HG03571 (cell line): Measurements from ENCODE around the gene LAX1.
"Not testable (repeated sequence)": the region's sequence is repeated elsewhere in the genome, so short reads cannot be mapped to it uniquely, and the experiment has no call there.

Source experiments
- ATAC-seq: cut with Tn5 transposase; IDR thresholded peaks from one replicate; pipeline ENCODE4 v1.9.1; 2021; ENCODE audit not compliant: unreplicated experiment

Gene LAX1

GRCh38 chr1:203768256-203768655 lies 3.3 kb downstream of the LAX1 start:
- no peak for ATAC-seq

- no peak for ATAC-seq
These were observed 4.7 kb downstream of the LAX1 start for GRCh38 chr1:203769505-203770343.

GRCh38 chr1:203771901-203772301 lies 6.9 kb downstream of the LAX1 start:
- ATAC-seq = no peak

DNA sequence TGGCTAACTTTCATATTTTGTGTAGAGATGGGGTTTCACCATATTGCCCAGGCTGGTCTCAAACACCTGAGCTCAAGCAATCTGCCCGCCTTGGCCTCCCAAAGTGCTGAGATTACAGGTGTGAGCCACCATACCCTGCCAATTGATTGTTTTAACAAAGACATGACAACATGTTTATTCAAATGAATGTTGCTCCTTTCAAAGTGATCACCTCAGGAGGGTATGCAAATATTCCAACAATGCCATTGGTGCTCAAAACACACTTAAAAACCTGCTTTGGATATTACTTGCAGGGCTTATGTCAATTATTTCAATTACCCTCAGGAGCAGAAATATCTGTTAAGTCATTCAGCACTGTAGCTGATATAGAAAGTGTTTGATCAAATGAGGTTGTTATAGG lies 7.9 kb downstream of the LAX1 start:
- ATAC-seq = no peak

GRCh38 chr1:203776636-203777035 lies 11.7 kb downstream of the LAX1 start:
- no peak for ATAC-seq

DNA sequence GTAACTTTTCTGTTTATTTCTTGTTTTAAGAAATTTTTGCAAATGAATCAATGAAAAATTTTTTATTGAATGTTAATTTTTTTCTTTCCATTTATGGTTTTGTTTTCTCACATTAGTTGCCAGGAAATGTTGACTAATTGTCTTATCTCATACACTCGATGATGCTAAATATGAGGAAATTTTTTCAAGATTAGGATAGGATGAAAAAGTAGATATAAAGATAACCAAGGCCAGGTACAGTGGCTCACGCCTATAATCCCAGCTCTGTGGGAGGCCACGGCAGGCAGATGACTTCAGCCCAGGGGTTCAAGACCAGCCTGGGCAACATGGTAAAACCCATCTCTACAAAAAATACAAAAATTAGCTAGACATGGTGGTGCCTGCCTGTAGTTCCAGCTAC lies 12.6 kb downstream of the LAX1 start:
- ATAC-seq = no peak

DNA sequence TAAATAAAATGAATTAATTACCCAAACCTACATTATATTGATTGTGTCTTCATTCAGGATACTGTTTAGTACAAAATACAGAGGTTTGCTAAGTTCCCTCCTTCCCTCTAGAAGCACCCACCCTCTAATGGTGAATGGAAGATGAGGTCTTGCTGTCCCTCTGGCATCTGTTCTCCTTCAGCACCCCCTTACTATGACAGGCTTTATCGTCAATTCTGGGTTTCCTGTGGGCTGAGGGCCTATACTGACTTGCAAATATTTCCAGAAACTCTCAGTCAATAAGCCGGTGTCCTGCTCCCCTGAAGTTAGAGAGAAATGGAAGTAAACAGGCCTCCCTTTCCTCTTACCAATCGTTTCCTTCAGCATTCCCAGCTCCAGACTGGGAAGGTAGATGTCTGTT lies 13.2 kb downstream of the LAX1 start:
- ATAC-seq = no peak

DNA sequence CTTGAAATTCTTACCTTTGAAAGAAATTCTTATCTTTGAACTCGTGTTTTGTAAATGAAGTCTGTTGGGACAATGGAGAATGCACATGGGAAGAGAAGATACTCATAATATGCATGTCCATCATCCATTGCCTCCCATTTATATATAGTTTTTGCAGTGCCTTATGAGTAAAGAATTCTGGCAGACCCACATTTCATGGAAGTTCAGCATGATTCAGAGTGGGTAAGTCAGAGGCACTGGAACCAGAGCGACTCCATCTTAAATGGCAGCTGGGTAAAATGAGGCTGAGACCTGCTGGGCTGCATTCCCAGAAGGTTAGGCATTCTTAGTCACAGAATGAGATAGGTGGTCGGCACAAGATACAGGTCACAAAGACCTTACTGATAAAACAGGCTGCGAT lies 13.8 kb downstream of the LAX1 start:
- no peak for ATAC-seq

DNA sequence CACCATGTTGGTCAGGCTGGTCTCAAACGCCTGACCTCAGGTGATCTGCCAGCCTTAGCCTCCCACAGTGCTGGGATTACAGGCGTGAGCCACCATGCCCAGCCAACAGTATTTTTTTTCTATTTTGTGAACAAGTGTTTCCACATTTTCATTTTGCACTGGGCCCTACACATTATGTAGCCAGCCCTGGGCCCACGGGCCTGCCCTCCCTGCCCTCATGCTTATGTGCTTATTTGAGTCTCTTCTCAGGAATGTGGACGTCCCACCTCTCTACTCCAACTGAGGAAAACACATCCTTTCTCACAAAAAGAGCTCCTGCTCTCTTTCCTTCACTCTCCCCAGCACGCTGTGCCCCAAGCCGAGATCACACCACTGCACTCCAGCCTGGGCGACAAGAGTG lies 17.0 kb downstream of the LAX1 start:
- no peak for ATAC-seq

DNA sequence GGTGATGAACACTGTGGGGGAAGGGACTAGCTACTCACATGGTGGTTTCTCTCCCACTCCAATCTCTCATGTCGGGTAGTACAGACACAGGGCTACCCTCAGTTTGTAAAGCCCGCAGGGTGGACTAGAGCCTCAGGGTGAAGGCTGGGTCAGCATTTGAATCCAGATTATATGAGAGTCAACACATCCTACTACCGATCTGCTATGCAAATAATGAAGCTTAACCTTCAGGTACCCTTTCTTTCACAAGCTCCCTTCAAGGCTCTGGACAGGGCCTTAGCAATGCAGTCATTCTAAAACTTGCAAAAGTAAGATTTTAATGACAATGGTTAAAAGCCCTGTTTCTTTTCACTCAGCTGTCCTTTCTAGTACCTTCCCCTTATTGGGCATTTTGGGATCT lies 25.0 kb downstream of the LAX1 start:
- ATAC-seq = no peak

DNA sequence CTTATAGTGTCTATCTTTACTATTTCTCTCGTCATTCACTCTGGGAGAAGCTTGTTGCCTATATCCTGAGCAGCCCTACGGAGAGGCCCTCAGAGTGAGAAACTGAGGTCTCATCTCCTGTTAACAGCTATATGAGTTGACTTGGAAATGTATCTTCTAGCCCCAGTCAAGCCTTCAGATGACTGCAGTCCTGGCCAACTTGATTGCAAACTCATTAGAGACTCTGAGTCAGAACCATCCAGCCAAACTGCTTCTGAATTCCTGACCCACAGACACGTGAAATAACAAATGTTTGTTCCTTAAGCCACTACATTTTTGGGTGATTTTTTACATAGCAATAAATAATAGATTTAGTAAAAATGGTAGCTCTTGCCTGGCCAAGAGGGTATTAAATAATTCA lies 26.5 kb downstream of the LAX1 start:
- ATAC-seq = no peak

- ATAC-seq = no peak
These were observed 27.5 kb downstream of the LAX1 start for GRCh38 chr1:203792486-203792885.

- ATAC-seq = not testable (repeated sequence)
These were observed 28.6 kb downstream of the LAX1 start for GRCh38 chr1:203793561-203793960.

DNA sequence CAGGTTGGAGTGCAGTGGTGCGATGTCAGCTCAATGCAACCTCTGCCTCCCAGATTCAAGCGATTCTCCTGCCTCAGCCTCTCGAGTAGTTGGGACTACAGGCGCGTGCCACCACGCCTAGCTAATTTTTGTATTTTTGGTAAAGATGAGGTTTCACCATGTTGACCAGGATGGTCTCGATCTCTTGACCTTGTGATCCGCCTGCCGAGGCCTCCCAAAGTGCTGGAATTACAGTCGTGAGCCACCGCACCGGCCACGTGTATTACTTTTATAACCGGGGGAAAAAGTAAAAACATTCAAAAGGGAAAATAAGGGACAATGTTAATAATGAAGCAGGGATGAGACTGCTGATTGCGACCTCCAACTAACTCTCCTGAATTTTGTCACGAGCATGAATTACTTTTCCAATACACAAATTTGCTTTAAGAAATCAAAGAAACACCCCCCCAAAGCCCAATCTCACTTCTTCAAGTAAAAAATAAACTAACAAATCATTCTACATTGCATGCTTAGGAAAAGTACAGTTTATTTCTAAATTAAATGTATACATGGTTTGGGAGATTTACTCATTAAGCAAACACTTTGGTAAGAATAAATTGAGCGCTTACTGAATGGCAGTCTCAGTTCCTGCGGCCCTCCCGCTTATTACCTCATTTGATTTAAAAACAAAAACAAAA lies 29.9 kb downstream of the LAX1 start:
- no peak for ATAC-seq

DNA sequence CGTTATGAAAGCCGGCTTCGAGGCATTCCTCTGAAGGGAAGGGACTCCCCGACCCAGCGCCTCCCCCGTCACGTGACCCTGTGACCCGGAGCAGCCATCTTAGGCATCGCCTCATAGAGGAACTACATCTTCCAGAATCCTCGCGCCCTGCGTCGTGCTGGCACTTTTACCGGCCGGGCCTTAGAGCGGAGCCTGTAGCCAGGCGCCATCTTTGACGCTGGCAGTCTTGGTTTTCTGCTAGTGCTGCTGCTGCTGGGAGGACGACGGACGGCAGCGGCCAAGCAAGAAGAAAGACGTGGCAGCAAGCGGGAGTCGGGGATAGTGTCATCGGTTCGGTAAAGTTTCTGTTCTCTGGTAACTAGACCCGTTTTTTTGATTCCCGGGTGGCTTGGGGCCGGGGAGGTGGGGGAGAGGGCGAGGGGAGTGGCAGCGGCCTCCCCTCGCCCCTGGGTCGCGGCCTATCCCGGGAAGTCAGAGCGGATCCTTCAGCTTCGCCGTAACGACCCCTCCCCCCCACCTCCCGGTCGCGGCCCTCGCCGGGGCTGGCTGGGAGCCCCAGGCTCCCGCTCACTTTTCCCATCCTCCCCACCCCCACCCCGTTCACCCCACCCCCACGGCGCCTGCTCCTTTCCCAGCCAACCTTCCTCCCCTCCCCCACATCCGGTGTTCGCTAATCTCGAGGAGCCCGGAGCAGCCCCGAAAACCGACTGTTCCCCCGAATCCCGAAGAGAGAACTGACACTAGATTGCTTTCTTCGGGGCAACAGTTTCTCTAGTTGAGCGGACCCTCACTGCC lies 30.7 kb downstream of the LAX1 start, which contains the start of the genes ZBED6 and ZC3H11A:
ZBED6 (plus strand) TSS at position 183 of the 795 bp plus-strand sequence. CDS start 1,900 bp downstream, outside the sequence.
ZC3H11A (plus strand) TSS at position 183 of the 795 bp plus-strand sequence. CDS start 21,448 bp downstream, outside the sequence.
- ATAC-seq = peak; percentile 94

DNA sequence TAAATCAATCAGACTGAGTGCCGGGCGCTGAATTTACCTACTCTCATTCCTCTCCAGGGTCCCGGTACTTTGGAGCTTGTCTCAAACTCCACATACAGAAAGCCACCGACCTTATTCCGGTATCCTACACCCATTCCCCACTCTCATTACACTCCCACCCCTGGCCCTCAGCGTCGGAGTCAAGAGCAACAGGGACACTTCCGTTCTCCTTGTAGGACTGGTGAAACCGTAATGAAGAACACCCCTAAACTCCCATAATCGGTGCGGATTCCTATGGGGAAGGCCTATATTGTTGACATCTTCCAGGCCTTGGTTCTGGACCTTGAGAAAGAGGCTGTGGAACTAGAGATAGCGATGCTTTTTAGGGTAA lies 31.2 kb downstream of the LAX1 start:
- ATAC-seq = no peak

DNA sequence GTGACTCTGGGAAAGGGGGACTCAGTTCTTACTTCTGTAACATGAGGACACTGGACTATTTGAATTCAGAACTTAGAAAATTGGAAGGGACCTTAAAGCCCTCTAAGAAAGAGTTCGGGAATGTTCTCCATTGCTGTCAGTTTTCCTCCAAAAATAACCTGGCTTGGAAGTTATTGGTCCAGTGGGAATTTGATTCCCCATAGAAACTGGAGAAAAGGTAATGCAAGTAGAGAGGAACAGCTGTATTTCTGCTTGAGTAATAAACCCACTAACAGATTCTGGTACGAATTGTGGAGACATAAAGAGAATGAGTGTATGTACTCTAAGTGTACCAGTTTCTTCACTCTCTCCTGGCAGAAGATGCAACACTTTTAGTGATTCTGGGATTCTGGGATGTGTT lies 32.2 kb downstream of the LAX1 start:
- ATAC-seq = no peak

DNA sequence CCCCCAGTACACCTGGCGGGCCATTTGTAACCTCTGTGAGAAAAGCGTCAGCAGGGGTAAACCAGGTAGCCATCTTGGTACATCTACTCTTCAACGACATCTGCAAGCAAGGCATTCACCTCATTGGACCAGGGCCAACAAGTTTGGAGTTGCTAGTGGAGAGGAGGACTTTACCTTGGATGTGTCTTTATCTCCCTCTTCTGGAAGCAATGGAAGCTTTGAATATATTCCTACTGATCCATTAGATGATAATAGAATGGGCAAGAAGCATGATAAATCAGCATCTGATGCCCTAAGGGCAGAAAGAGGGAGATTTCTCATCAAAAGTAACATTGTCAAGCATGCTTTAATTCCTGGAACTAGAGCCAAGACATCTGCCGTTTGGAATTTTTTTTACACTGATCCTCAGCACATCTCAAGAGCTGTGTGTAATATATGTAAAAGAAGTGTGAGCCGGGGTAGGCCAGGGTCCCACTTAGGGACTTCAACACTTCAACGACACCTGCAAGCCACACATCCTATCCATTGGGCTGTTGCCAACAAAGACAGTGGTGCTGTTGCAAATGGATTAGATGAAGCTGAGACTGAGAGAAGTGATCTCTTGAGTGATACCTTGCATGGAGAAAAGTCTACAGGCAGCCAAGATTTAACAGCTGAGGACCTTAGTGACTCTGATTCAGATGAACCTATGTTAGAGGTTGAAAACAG lies 33.1 kb downstream of the LAX1 start:
- ATAC-seq = no peak

DNA sequence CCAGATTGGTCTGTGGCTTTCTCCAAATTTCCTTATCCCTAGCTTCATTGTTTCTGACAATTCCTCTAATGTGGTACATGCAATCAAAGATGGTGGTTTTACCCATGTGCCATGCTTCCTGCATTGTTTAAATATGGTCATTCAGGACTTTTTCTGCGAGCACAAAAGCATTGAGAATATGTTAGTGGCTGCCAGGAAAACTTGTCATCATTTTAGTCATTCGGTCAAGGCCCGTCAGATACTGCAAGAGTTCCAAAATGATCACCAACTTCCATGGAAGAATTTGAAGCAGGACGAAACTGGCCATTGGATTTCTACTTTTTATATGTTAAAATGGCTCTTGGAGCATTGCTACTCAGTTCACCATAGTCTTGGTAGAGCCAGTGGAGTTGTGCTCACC lies 34.2 kb downstream of the LAX1 start:
- ATAC-seq = no peak

- no peak for ATAC-seq
These were observed 35.0 kb downstream of the LAX1 start for GRCh38 chr1:203799971-203800370.

- no peak for ATAC-seq
These were observed 40.7 kb downstream of the LAX1 start for GRCh38 chr1:203805689-203806088.
